ENCODE results near the gene ZNF644.

Gene ZNF644

GRCh38 chr1:91024481-91025119, 2.8 kb upstream of the ZNF644 start:
- Histone ChIP-seq H3K9ac (ENCODE audit: low read length in 5 of 5) (no peak overlapping the region), H3K9me3 (ENCODE audit: control insufficient read depth in 5 of 5, low read length in 5 of 5) (no peaks in the 10 kb centered on the region), H3K36me3 (ENCODE audit: control insufficient read depth in 5 of 5, insufficient read depth in 5 of 5, low read length in 5 of 5) (no peaks in the 10 kb centered on the region), H3K27ac (ENCODE audit: low read depth, low read length) (no peak overlapping the region), H3K4me3 (ENCODE audit: low read depth in 1 of 5, low read length in 5 of 5) (no peak overlapping the region), H3K27me3 (ENCODE audit: control insufficient read depth in 5 of 5, insufficient read depth in 4 of 5, low read length in 5 of 5) (no peaks in the 10 kb centered on the region), H3K4me1 (ENCODE audit: control insufficient read depth in 5 of 5, insufficient read depth in 5 of 5, low read length in 5 of 5) (peaks cover 0 to 28% (median 23%) of the 10 kb centered on the region in 5 donors)

- Histone ChIP-seq H3K36me3 (ENCODE audit: control insufficient read depth in 5 of 5, insufficient read depth in 5 of 5, low read length in 5 of 5) (no peaks in the 10 kb centered on the region), H3K27ac (ENCODE audit: low read depth, low read length) (peak overlapping the region; percentile 96), H3K9me3 (ENCODE audit: control insufficient read depth in 5 of 5, low read length in 5 of 5) (no peaks in the 10 kb centered on the region), H3K4me3 (ENCODE audit: low read depth in 1 of 5, low read length in 5 of 5) (peak overlapping the region; percentile 78 to 94 (median 85)), H3K4me1 (ENCODE audit: control insufficient read depth in 5 of 5, insufficient read depth in 5 of 5, low read length in 5 of 5) (peaks cover 0 to 40% (median 32%) of the 10 kb centered on the region in 5 donors), H3K27me3 (ENCODE audit: control insufficient read depth in 5 of 5, insufficient read depth in 4 of 5, low read length in 5 of 5) (no peaks in the 10 kb centered on the region), H3K9ac (ENCODE audit: low read length in 5 of 5) (peak overlapping the region in 4 of 5 donors; percentile 98 to 100 (median 99))
These were observed 689 bp upstream of the ZNF644 start for GRCh38 chr1:91022518-91022929.

DNA sequence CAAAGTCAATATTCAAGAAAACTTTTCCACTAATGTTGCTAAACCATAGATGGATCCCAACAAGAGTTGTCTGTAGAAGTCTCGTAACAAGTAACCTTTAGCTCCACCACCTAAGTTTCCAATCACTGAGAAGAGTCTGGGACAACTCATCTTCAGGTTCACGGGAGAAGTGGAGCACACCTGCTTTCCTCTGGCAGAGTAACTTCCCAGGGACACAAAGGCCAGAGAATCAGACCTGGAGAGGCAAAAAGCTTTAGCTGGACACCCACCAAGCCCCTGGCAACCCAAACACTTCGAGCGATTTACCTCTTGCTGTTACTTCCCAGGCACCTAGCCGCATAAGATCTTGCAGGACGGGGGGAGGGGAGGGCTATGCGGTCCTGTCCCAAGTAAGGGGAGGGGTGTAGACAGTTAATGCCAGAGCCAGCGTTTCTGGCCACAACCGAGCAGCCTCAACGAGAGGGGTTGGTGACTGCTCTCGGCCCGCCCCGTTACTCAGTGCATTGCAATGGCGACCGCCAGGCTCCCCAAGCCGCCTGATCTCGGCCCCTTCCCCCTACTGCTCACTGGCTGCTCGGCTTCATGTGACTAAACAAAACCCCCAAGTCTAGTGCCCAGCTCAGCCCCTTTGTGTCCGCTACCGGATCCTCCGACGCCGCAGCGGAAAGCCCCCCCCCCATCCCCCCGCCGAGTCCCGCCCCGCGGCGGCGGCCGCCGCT, 709 bp downstream of the ZNF644 start:
- Histone ChIP-seq H3K27ac (ENCODE audit: low read depth, low read length) (peak overlapping the region; percentile 96), H3K27me3 (ENCODE audit: control insufficient read depth in 5 of 5, insufficient read depth in 4 of 5, low read length in 5 of 5) (no peaks in the 10 kb centered on the region), H3K4me3 (ENCODE audit: low read depth in 1 of 5, low read length in 5 of 5) (peak overlapping the region; percentile 78 to 96 (median 92)), H3K9ac (ENCODE audit: low read length in 5 of 5) (peak overlapping the region; percentile 74 to 98 (median 84)), H3K36me3 (ENCODE audit: control insufficient read depth in 5 of 5, insufficient read depth in 5 of 5, low read length in 5 of 5) (no peaks in the 10 kb centered on the region), H3K9me3 (ENCODE audit: control insufficient read depth in 5 of 5, low read length in 5 of 5) (no peaks in the 10 kb centered on the region), H3K4me1 (ENCODE audit: control insufficient read depth in 5 of 5, insufficient read depth in 5 of 5, low read length in 5 of 5) (peaks cover 0 to 45% (median 36%) of the 10 kb centered on the region in 5 donors)

DNA sequence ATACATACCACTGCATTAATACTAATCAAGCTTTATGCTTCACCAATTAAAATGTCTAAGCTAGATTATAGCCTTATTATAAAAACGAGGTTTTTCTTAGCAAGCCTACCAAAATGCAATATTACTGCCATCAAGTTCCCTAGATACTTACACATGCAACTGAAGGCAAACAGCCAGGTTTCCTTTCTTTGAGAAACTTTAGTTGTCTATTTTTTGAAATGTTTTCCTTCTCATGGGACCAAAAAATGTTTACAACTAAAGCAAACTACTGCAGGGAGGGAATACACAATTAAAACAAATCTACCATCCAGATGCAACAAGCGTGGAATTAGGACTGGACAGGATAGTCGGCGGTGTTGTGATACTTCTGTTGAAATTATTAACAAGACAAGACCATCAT, 1.3 kb downstream of the ZNF644 start:
- H3K4me1 ChIP-seq (ENCODE audit: control insufficient read depth in 5 of 5, insufficient read depth in 5 of 5, low read length in 5 of 5) = peaks cover 0 to 45% (median 40%) of the 10 kb centered on the region in 5 donors
- peak overlapping the region; percentile 78 to 96 (median 92) for H3K4me3 ChIP-seq (ENCODE audit: low read depth in 1 of 5, low read length in 5 of 5)
- no peaks in the 10 kb centered on the region for H3K9me3 ChIP-seq (ENCODE audit: control insufficient read depth in 5 of 5, low read length in 5 of 5)
- H3K27ac ChIP-seq (ENCODE audit: low read depth, low read length) = peak overlapping the region; percentile 96
- H3K9ac ChIP-seq (ENCODE audit: low read length in 5 of 5) = peak overlapping the region in 4 of 5 donors; percentile 74 to 84 (median 80)
- no peaks in the 10 kb centered on the region for H3K27me3 ChIP-seq (ENCODE audit: control insufficient read depth in 5 of 5, insufficient read depth in 4 of 5, low read length in 5 of 5)
- H3K36me3 ChIP-seq (ENCODE audit: control insufficient read depth in 5 of 5, insufficient read depth in 5 of 5, low read length in 5 of 5) = no peaks in the 10 kb centered on the region

GRCh38 chr1:91018006-91018405, 3.8 kb downstream of the ZNF644 start:
- Histone ChIP-seq H3K27me3 (ENCODE audit: control insufficient read depth in 5 of 5, insufficient read depth in 4 of 5, low read length in 5 of 5) (no peaks in the 10 kb centered on the region), H3K27ac (ENCODE audit: low read depth, low read length) (no peak overlapping the region), H3K4me1 (ENCODE audit: control insufficient read depth in 5 of 5, insufficient read depth in 5 of 5, low read length in 5 of 5) (peaks cover 0 to 49% (median 39%) of the 10 kb centered on the region in 5 donors), H3K4me3 (ENCODE audit: low read depth in 1 of 5, low read length in 5 of 5) (no peak overlapping the region), H3K9me3 (ENCODE audit: control insufficient read depth in 5 of 5, low read length in 5 of 5) (no peaks in the 10 kb centered on the region), H3K36me3 (ENCODE audit: control insufficient read depth in 5 of 5, insufficient read depth in 5 of 5, low read length in 5 of 5) (no peaks in the 10 kb centered on the region), H3K9ac (ENCODE audit: low read length in 5 of 5) (no peak overlapping the region)

DNA sequence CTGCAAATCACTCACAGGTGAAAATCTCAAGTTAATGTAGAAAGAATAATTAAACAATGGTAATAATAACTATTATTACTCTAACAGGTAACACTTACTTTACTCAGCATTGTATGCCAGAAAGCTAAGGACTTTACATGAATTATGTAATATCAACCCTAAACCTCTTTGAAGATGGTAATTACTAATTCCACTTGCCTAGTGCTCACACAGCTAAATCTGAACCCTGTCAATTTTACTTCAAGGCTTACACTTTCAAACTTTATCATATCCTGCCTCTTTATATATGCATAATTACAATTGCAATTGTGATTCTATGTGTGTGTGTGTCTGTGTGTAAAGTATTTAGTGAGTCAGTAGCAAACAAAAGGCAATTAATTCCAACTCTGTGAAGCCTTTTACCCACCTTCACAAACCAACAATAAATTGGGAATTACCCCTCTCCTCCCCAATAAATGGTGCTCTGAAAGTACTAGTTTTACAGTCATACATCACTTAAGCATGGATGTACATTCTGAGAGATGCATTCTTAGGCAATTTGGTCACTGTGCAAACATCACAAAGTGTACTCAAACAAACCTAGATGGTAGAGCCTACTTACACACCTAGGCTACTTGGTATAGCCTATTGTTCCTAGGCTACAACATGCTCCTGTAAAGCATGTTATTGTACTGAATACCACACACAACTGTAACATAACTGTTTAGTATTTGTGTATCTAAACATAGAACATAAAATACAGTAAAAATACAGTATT, 5.9 kb downstream of the ZNF644 start:
- Histone ChIP-seq H3K4me3 (ENCODE audit: low read depth in 1 of 5, low read length in 5 of 5) (no peak overlapping the region), H3K27me3 (ENCODE audit: control insufficient read depth in 5 of 5, insufficient read depth in 4 of 5, low read length in 5 of 5) (no peaks in the 10 kb centered on the region), H3K27ac (ENCODE audit: low read depth, low read length) (no peak overlapping the region), H3K9ac (ENCODE audit: low read length in 5 of 5) (no peak overlapping the region), H3K36me3 (ENCODE audit: control insufficient read depth in 5 of 5, insufficient read depth in 5 of 5, low read length in 5 of 5) (no peaks in the 10 kb centered on the region), H3K4me1 (ENCODE audit: control insufficient read depth in 5 of 5, insufficient read depth in 5 of 5, low read length in 5 of 5) (peaks cover 0 to 48% (median 35%) of the 10 kb centered on the region in 5 donors), H3K9me3 (ENCODE audit: control insufficient read depth in 5 of 5, low read length in 5 of 5) (no peaks in the 10 kb centered on the region)

DNA sequence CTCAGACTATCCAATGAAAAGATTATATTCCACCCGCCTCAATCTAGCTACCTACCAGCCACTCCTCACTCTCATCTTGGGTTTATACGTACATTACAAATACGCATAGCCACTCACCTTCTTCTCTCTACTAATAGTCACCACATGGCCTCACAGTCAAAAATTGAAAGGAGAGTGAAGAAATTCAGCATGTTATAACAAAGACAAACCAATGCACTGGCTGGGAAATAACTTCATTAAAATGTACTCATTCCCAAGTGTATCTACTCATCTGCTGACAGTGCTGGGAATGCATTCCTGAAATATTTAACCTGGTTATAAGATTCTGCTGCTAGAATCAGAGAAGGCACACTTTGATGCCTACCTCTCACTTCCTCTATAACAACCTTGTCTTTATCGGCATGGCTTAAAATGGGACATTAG, 6.5 kb downstream of the ZNF644 start:
- no peak overlapping the region for H3K9ac ChIP-seq (ENCODE audit: low read length in 5 of 5)
- H3K27me3 ChIP-seq (ENCODE audit: control insufficient read depth in 5 of 5, insufficient read depth in 4 of 5, low read length in 5 of 5) = no peaks in the 10 kb centered on the region
- H3K9me3 ChIP-seq (ENCODE audit: control insufficient read depth in 5 of 5, low read length in 5 of 5) = no peaks in the 10 kb centered on the region
- no peaks in the 10 kb centered on the region for H3K36me3 ChIP-seq (ENCODE audit: control insufficient read depth in 5 of 5, insufficient read depth in 5 of 5, low read length in 5 of 5)
- H3K27ac ChIP-seq (ENCODE audit: low read depth, low read length) = no peak overlapping the region
- no peak overlapping the region for H3K4me3 ChIP-seq (ENCODE audit: low read depth in 1 of 5, low read length in 5 of 5)
- H3K4me1 ChIP-seq (ENCODE audit: control insufficient read depth in 5 of 5, insufficient read depth in 5 of 5, low read length in 5 of 5) = peaks cover 0 to 42% (median 29%) of the 10 kb centered on the region in 5 donors

GRCh38 chr1:91014475-91014874, 7.4 kb downstream of the ZNF644 start:
- Histone ChIP-seq H3K27me3 (ENCODE audit: control insufficient read depth in 5 of 5, insufficient read depth in 4 of 5, low read length in 5 of 5) (no peaks in the 10 kb centered on the region), H3K36me3 (ENCODE audit: control insufficient read depth in 5 of 5, insufficient read depth in 5 of 5, low read length in 5 of 5) (no peaks in the 10 kb centered on the region), H3K9me3 (ENCODE audit: control insufficient read depth in 5 of 5, low read length in 5 of 5) (no peaks in the 10 kb centered on the region), H3K27ac (ENCODE audit: low read depth, low read length) (no peak overlapping the region), H3K9ac (ENCODE audit: low read length in 5 of 5) (no peak overlapping the region), H3K4me3 (ENCODE audit: low read depth in 1 of 5, low read length in 5 of 5) (no peak overlapping the region), H3K4me1 (ENCODE audit: control insufficient read depth in 5 of 5, insufficient read depth in 5 of 5, low read length in 5 of 5) (peaks cover 0 to 42% (median 24%) of the 10 kb centered on the region in 5 donors)

GRCh38 chr1:91013302-91013701, 8.5 kb downstream of the ZNF644 start:
- Histone ChIP-seq H3K9ac (ENCODE audit: low read length in 5 of 5) (no peak overlapping the region), H3K27me3 (ENCODE audit: control insufficient read depth in 5 of 5, insufficient read depth in 4 of 5, low read length in 5 of 5) (no peaks in the 10 kb centered on the region), H3K27ac (ENCODE audit: low read depth, low read length) (no peak overlapping the region), H3K36me3 (ENCODE audit: control insufficient read depth in 5 of 5, insufficient read depth in 5 of 5, low read length in 5 of 5) (no peaks in the 10 kb centered on the region), H3K4me3 (ENCODE audit: low read depth in 1 of 5, low read length in 5 of 5) (no peak overlapping the region), H3K9me3 (ENCODE audit: control insufficient read depth in 5 of 5, low read length in 5 of 5) (no peaks in the 10 kb centered on the region), H3K4me1 (ENCODE audit: control insufficient read depth in 5 of 5, insufficient read depth in 5 of 5, low read length in 5 of 5) (peaks cover 0 to 37% (median 25%) of the 10 kb centered on the region in 5 donors)

DNA sequence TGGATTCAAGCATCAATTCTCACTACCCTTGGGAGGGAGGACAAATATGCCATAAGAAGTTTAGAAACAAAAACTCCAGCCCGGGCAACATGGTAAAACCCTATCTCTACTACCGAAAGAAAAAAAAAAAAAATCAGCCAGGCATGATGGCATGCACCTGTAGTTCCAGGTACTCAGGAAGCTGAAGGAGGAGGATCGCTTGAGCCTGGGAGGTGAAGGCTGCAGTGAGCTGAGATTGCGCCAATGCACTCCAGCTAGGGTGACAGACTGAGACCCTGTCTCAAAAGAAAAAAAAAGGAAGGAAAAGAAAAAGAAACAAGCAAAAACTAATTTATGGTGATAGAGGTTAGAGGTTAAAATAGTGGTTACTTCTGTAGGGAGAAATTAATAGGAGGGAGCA, 9.6 kb downstream of the ZNF644 start:
- Histone ChIP-seq H3K36me3 (ENCODE audit: control insufficient read depth in 5 of 5, insufficient read depth in 5 of 5, low read length in 5 of 5) (no peaks in the 10 kb centered on the region), H3K9me3 (ENCODE audit: control insufficient read depth in 5 of 5, low read length in 5 of 5) (no peaks in the 10 kb centered on the region), H3K9ac (ENCODE audit: low read length in 5 of 5) (no peak overlapping the region), H3K27me3 (ENCODE audit: control insufficient read depth in 5 of 5, insufficient read depth in 4 of 5, low read length in 5 of 5) (no peaks in the 10 kb centered on the region), H3K4me1 (ENCODE audit: control insufficient read depth in 5 of 5, insufficient read depth in 5 of 5, low read length in 5 of 5) (peaks cover 0 to 30% (median 24%) of the 10 kb centered on the region in 5 donors), H3K4me3 (ENCODE audit: low read depth in 1 of 5, low read length in 5 of 5) (no peak overlapping the region), H3K27ac (ENCODE audit: low read depth, low read length) (no peak overlapping the region)

Data from subcutaneous abdominal adipose tissue (tissue), 5 donors.